IMR-90 (cell line): ENCODE measurements around the gene NBEA. TPM values are rescaled to one million over a fixed set of nuclear protein-coding genes. Genes with fewer than 3 reads are reported as not detected.

ENCODE experiments used
- ATAC-seq: fragments of 200-7000 bp; cut with Tn5 transposase; 2 replicates; pipeline ENCODE4 v1.9.1; 2020; ENCODE audit warnings: low read depth, mild to moderate bottlenecking, moderate library complexity
- BruUV-seq: library from RNA; stranded (reverse); fragments of 400-500 nt; replicated peaks from 2 replicates; lab custom pipeline; 2021; lab: Mats Ljungman, UMichigan
- CTCF ChIA-PET: fragments of 300-600 bp; formaldehyde crosslinking; extraction: SDS; loops from one replicate; lab custom pipeline; 2021; ENCODE audit warnings: antibody characterized with exemption; lab: Yijun Ruan, JAX
- POLR2A ChIA-PET: fragments of 300-600 bp; sonication (Branson Sonifier 250); formaldehyde crosslinking; loops from one replicate; lab custom pipeline; 2022; ENCODE audit warnings: antibody characterized with exemption; ENCODE audit not compliant: unreplicated experiment; lab: Charles Lee
- DNase-seq: peaks from one replicate; pipeline ENCODE4 v3.0.0; 2013
- H2AFZ ChIP-seq: replicated peaks from 2 replicates; pipeline ENCODE3; 2013; ENCODE audit warnings: low read length, mild to moderate bottlenecking; ENCODE audit not compliant: poor library complexity
- H2AK5ac ChIP-seq: 2 replicates; pipeline ENCODE4 v1.6.1; 2013; ENCODE audit warnings: low read depth, low read length, inconsistent platforms
- H2AK9ac ChIP-seq: replicated peaks from 2 replicates; pipeline ENCODE3; 2013; ENCODE audit warnings: mild to moderate bottlenecking, low read depth, low read length, moderate library complexity; ENCODE audit not compliant: poor library complexity
- H2BK120ac ChIP-seq: 2 replicates; pipeline ENCODE4 v1.6.1; 2013; ENCODE audit warnings: low read depth, low read length, inconsistent platforms
- H2BK15ac ChIP-seq: 3 replicates; pipeline ENCODE4 v1.6.1; 2013; ENCODE audit warnings: low read depth, low read length, inconsistent platforms
- H2BK20ac ChIP-seq: 2 replicates; pipeline ENCODE4 v1.6.1; 2013; ENCODE audit warnings: low read depth, mild to moderate bottlenecking, inconsistent platforms, low read length, moderate library complexity
- H2BK5ac ChIP-seq: 2 replicates; pipeline ENCODE4 v1.6.1; 2013; ENCODE audit warnings: mild to moderate bottlenecking, low read depth, low read length, inconsistent platforms; ENCODE audit not compliant: poor library complexity, severe bottlenecking
- H3K14ac ChIP-seq: replicated peaks from 2 replicates; pipeline ENCODE4 v1.6.1; 2013; ENCODE audit warnings: low read depth, low read length, inconsistent platforms
- H3K18ac ChIP-seq: 2 replicates; pipeline ENCODE4 v1.6.1; 2013; ENCODE audit warnings: low read depth, low read length, control low read depth
- H3K23ac ChIP-seq: 2 replicates; pipeline ENCODE4 v1.6.1; 2013; ENCODE audit warnings: low read depth, low read length, inconsistent platforms
- H3K27ac ChIP-seq: 2 replicates; pipeline ENCODE4 v1.5.1; 2013; ENCODE audit warnings: mild to moderate bottlenecking, control low read depth, low read length; ENCODE audit not compliant: insufficient read depth
- H3K27me3 ChIP-seq: 2 replicates; pipeline ENCODE4 v1.6.1; 2013; ENCODE audit warnings: low read length; ENCODE audit not compliant: control insufficient read depth, insufficient read depth
- H3K36me3 ChIP-seq: 2 replicates; pipeline ENCODE4 v1.6.1; 2013; ENCODE audit warnings: low read length, mixed read lengths; ENCODE audit not compliant: control insufficient read depth, insufficient read depth
- H3K4ac ChIP-seq: 2 replicates; pipeline ENCODE4 v1.6.1; 2013; ENCODE audit warnings: low read depth, low read length, inconsistent platforms
- H3K4me1 ChIP-seq: 2 replicates; pipeline ENCODE4 v1.6.1; 2013; ENCODE audit warnings: low read length, mixed read lengths; ENCODE audit not compliant: control insufficient read depth, insufficient read depth
- H3K4me2 ChIP-seq: 2 replicates; pipeline ENCODE4 v1.6.1; 2013; ENCODE audit warnings: low read depth, mild to moderate bottlenecking, control low read depth, low read length, moderate library complexity
- H3K4me3 ChIP-seq: 2 replicates; pipeline ENCODE4 v1.5.1; 2013; ENCODE audit warnings: low read depth, mild to moderate bottlenecking, control low read depth, low read length, moderate library complexity; ENCODE audit not compliant: insufficient read depth
- H3K56ac ChIP-seq: 2 replicates; pipeline ENCODE4 v1.6.1; 2013; ENCODE audit warnings: low read length, inconsistent platforms; ENCODE audit not compliant: insufficient read depth; ENCODE audit errors: extremely low read depth
- H3K79me1 ChIP-seq, 2 experiments: 2 replicates each; pipeline ENCODE4 v1.6.1; 2013; ENCODE audit warnings: low read length in 2 of 2, inconsistent platforms in 1 of 2, low read depth in 1 of 2
- H3K9ac ChIP-seq: 2 replicates; pipeline ENCODE4 v1.6.1; 2013; ENCODE audit warnings: low read depth, low read length, control low read depth
- H3K9me1 ChIP-seq: 2 replicates; pipeline ENCODE4 v1.6.1; 2013; ENCODE audit warnings: low read length, inconsistent platforms; ENCODE audit not compliant: insufficient read depth
- H3K9me3 ChIP-seq: 2 replicates; pipeline ENCODE4 v1.6.1; 2013; ENCODE audit warnings: low read length; ENCODE audit not compliant: control insufficient read depth, insufficient read depth
- H4K20me1 ChIP-seq: 2 replicates; pipeline ENCODE4 v1.6.1; 2013; ENCODE audit warnings: low read length, inconsistent platforms; ENCODE audit not compliant: insufficient read depth
- H4K5ac ChIP-seq: 2 replicates; pipeline ENCODE4 v1.6.1; 2013; ENCODE audit warnings: mild to moderate bottlenecking, low read depth, low read length, control low read depth
- H4K8ac ChIP-seq, 2 experiments: 2 replicates each; pipeline ENCODE4 v1.6.1; 2013; ENCODE audit warnings: low read depth in 2 of 2, low read length in 2 of 2, control low read depth in 1 of 2, inconsistent platforms in 1 of 2
- H4K91ac ChIP-seq: 2 replicates; pipeline ENCODE4 v1.6.1; 2013; ENCODE audit warnings: low read depth, low read length, inconsistent platforms; ENCODE audit not compliant: insufficient read depth
- CEBPB ChIP-seq: IDR thresholded peaks from 2 replicates; pipeline ENCODE4 v1.6.1; 2012; ENCODE audit warnings: low read depth, low read length, improper control_type of control experiment
- MAFK ChIP-seq: IDR thresholded peaks from 2 replicates; pipeline ENCODE4 v1.6.1; 2012; ENCODE audit warnings: low read depth, low read length, improper control_type of control experiment
- MAZ ChIP-seq: IDR thresholded peaks from 2 replicates; pipeline ENCODE4 v1.6.1; 2012; ENCODE audit warnings: low read depth, mild to moderate bottlenecking, low read length, improper control_type of control experiment, moderate library complexity, borderline replicate concordance
- RAD21 ChIP-seq: IDR thresholded peaks from 2 replicates; pipeline ENCODE4 v1.6.1; 2012; ENCODE audit warnings: low read length, improper control_type of control experiment
- WGBS, 2 experiments: methylation state at CpG; one replicate each; pipeline versions ENCODE4 v1.1.5 to v1.1.7; 2013; ENCODE audit warnings: missing lambda C conversion rate in 2 of 2; ENCODE audit not compliant: insufficient read length in 1 of 2; ENCODE audit errors: extremely low coverage in 2 of 2; 5-methylcytosine and 5-hydroxymethylcytosine counted together
- dilution Hi-C: fragments of 300-500 bp; cut with HindIII; formaldehyde crosslinking; loops from one replicate; pipeline ENCODE4 v1.14.3; 2018; ENCODE audit warnings: low sequenced_read_pairs; ENCODE audit not compliant: unreplicated experiment
- in situ Hi-C: fragments of 300-500 bp; cut with MboI; formaldehyde crosslinking; loops from 3 replicates; pipeline ENCODE4 v1.14.3; 2019; ENCODE audit warnings: low sequenced_read_pairs, inconsistent platforms, mixed read lengths
- intact Hi-C: fragments of 100-400 bp; cut with micrococcal nuclease; formaldehyde crosslinking; loops from 2 replicates; pipeline ENCODE4 v1.10.0; 2022
- polyA plus RNA-seq, 3 experiments: library from polyadenylated mRNA; depleted of rRNA; stranded (reverse); fragments of >200 nt; gene quantifications; 2 replicates each; pipeline ENCODE4 v1.2.3, GENCODE V29; 2012; ENCODE audit warnings: low replicate concordance in 1 of 3
- total RNA-seq: library from RNA; depleted of rRNA; stranded (reverse); fragments of >200 nt; gene quantifications from 2 replicates; pipeline ENCODE4 v1.2.3, GENCODE V29; 2012

The NBEA gene
- total and polyA plus RNA-seq, 2 of the 4 experiments (the other 2 are of a cell fraction) = 0.82 to 2.2 TPM

- intact Hi-C loops = no loop called here
- no peak overlapping the region for H2BK15ac ChIP-seq
- no peaks in the 10 kb centered on the region for H3K4me1 ChIP-seq
- H4K20me1 ChIP-seq = no peaks in the 10 kb centered on the region
- H3K56ac ChIP-seq = no peak overlapping the region
- H3K23ac ChIP-seq = no peak overlapping the region
- no peak overlapping the region for H4K8ac ChIP-seq
- peak; percentile 44; the same call in 1 of the 2 replicates for TF ChIP-seq CEBPB
- TF ChIP-seq RAD21 = no peak
- peak; percentile 92 for TF ChIP-seq MAFK
- no peak for TF ChIP-seq MAZ
- BruUV-seq = no TSS peak
- H2AK5ac ChIP-seq = no peak overlapping the region
- DNase-seq (peak; percentile 90), ATAC-seq (peak; percentile 85)
- no peak overlapping the region for H3K18ac ChIP-seq
- no peaks in the 10 kb centered on the region for H3K79me1 ChIP-seq
- WGBS, 2 experiments = 25% methylated on average over 1 of the region's 5 CpGs; no CpG with 5 or more reads in 1 of the 2 experiments
- H3K4me2 ChIP-seq = no peak overlapping the region
- no peaks in the 10 kb centered on the region for H3K9me3 ChIP-seq
- POLR2A ChIA-PET = no interaction called here
- H2BK120ac ChIP-seq = no peak overlapping the region
- CTCF ChIA-PET = interaction anchor here (1.0 kb wide), 1 partner anchor 25 kb away, joined by 11 read pairs; no protein-coding TSS in a partner anchor
- H3K4me3 ChIP-seq = no peak overlapping the region
- dilution Hi-C loops = no loop called here
- H3K14ac ChIP-seq = no peak overlapping the region
- H3K9me1 ChIP-seq = no peaks in the 10 kb centered on the region
- no peaks in the 10 kb centered on the region for H3K27me3 ChIP-seq
- no peak overlapping the region for H3K27ac ChIP-seq
- in situ Hi-C loops = no loop called here
- no peak overlapping the region for H2AFZ ChIP-seq
- no peak overlapping the region for H4K5ac ChIP-seq
- H2BK20ac ChIP-seq = no peak overlapping the region
- H4K91ac ChIP-seq = no peak overlapping the region
- no peak overlapping the region for H3K9ac ChIP-seq
- no peak overlapping the region for H2AK9ac ChIP-seq
- no peak overlapping the region for H2BK5ac ChIP-seq
- H3K36me3 ChIP-seq = no peaks in the 10 kb centered on the region
- no peak overlapping the region for H3K4ac ChIP-seq
Observed at GRCh38 chr13:35512271-35512920, 570.3 kb downstream of the NBEA start.
